Measurements from ENCODE around the gene DCDC2C. TPM values are rescaled to one million over a fixed set of nuclear protein-coding genes. Genes with fewer than 3 reads are reported as not detected.

The DCDC2C gene
- total and polyA plus RNA-seq, 10 donors: 0.03 to 0.22 TPM; not detected in 8

GRCh38 chr2:3780477-3781402, 77.4 kb downstream of the DCDC2C start:
- WGBS, 5 donors: 29 to 38% (median 30%) methylated on average over 23 of the region's 23 CpGs
- intact Hi-C loops (cut with DNase I; ENCODE audit: low total_unique reads): no loop called here
- peaks cover 8 to 18% (median 15%) of the 10 kb centered on the region in 6 donors for H3K4me1 ChIP-seq
- TF ChIP-seq POLR2AphosphoS5 (IDR thresholded peaks at IDR 0.05): peak in 1 of 3 donors; percentile 42
- no peak for TF ChIP-seq POLR2A (IDR thresholded peaks at IDR 0.05)
- TF ChIP-seq CTCF (IDR thresholded peaks at IDR 0.05 in 8 of 11, conservative IDR thresholded peaks at IDR 0.05 in 3 of 11): peak in 10 of 11 experiments; percentile 19 to 77 (median 58)
- H3K27me3 ChIP-seq (replicated peaks in 1 of 7): peaks cover 0 to 39% (median 0%) of the 10 kb centered on the region in 7 donors
- peak overlapping the region in 6 of 8 donors; percentile 24 to 53 (median 36) for H3K27ac ChIP-seq
- DNase-seq: peak; percentile 85
- H3K9me3 ChIP-seq: no peaks in the 10 kb centered on the region
- H3K36me3 ChIP-seq: no peaks in the 10 kb centered on the region
- H3K4me3 ChIP-seq: peak overlapping the region in 1 of 8 donors; percentile 35

GRCh38 chr2:3784731-3785130, 81.4 kb downstream of the DCDC2C start:
- no peak overlapping the region for H3K27ac ChIP-seq
- TF ChIP-seq CTCF (IDR thresholded peaks at IDR 0.05 in 8 of 11, conservative IDR thresholded peaks at IDR 0.05 in 3 of 11) (no peak), POLR2AphosphoS5 (IDR thresholded peaks at IDR 0.05) (no peak), POLR2A (IDR thresholded peaks at IDR 0.05) (no peak)
- DNase-seq: no peak
- intact Hi-C loops (cut with DNase I; ENCODE audit: low total_unique reads): no loop called here
- peaks cover 8 to 15% (median 14%) of the 10 kb centered on the region in 6 donors for H3K4me1 ChIP-seq
- 87 to 92% (median 90%) methylated on average over 4 of the region's 4 CpGs for WGBS, 5 donors
- H3K27me3 ChIP-seq (replicated peaks in 1 of 7): peaks cover 0 to 3% (median 0%) of the 10 kb centered on the region in 7 donors
- H3K9me3 ChIP-seq: no peaks in the 10 kb centered on the region
- H3K4me3 ChIP-seq: no peak overlapping the region
- no peaks in the 10 kb centered on the region for H3K36me3 ChIP-seq

GRCh38 chr2:3785220-3785889, 82.0 kb downstream of the DCDC2C start:
- no peak for TF ChIP-seq POLR2A (IDR thresholded peaks at IDR 0.05)
- no peak for TF ChIP-seq CTCF (IDR thresholded peaks at IDR 0.05 in 8 of 11, conservative IDR thresholded peaks at IDR 0.05 in 3 of 11)
- H3K36me3 ChIP-seq: no peaks in the 10 kb centered on the region
- DNase-seq: no peak
- H3K4me3 ChIP-seq: no peak overlapping the region
- no peaks in the 10 kb centered on the region for H3K27me3 ChIP-seq (replicated peaks in 1 of 7)
- H3K27ac ChIP-seq: no peak overlapping the region
- H3K9me3 ChIP-seq: no peaks in the 10 kb centered on the region
- 82 to 94% (median 89%) methylated on average over 15 of the region's 15 CpGs for WGBS, 5 donors
- intact Hi-C loops (cut with DNase I; ENCODE audit: low total_unique reads): no loop called here
- peaks cover 7 to 9% (median 8%) of the 10 kb centered on the region in 6 donors for H3K4me1 ChIP-seq

- no peaks in the 10 kb centered on the region for H3K9me3 ChIP-seq
- TF ChIP-seq POLR2AphosphoS5 (IDR thresholded peaks at IDR 0.05): no peak
- TF ChIP-seq POLR2A (IDR thresholded peaks at IDR 0.05): no peak
- no peak for TF ChIP-seq CTCF (IDR thresholded peaks at IDR 0.05 in 8 of 11, conservative IDR thresholded peaks at IDR 0.05 in 3 of 11)
- H3K27ac ChIP-seq: no peak overlapping the region
- H3K36me3 ChIP-seq: no peaks in the 10 kb centered on the region
- no peaks in the 10 kb centered on the region for H3K27me3 ChIP-seq (replicated peaks in 1 of 7)
- 88 to 95% (median 90%) methylated on average over 10 of the region's 10 CpGs for WGBS, 5 donors
- intact Hi-C loops (cut with DNase I; ENCODE audit: low total_unique reads): no loop called here
- no peak overlapping the region for H3K4me3 ChIP-seq
- DNase-seq: no peak
- H3K4me1 ChIP-seq: peaks cover 2 to 4% (median 3%) of the 10 kb centered on the region in 6 donors
Measured at GRCh38 chr2:3785890-3786273, 82.5 kb downstream of the DCDC2C start.

Data from spleen (tissue), 11 donors.